Measurements from ENCODE around the gene RABL3. TPM values are rescaled to one million over a fixed set of nuclear protein-coding genes. Genes with fewer than 3 reads are reported as not detected.

RABL3 gene, protein sequence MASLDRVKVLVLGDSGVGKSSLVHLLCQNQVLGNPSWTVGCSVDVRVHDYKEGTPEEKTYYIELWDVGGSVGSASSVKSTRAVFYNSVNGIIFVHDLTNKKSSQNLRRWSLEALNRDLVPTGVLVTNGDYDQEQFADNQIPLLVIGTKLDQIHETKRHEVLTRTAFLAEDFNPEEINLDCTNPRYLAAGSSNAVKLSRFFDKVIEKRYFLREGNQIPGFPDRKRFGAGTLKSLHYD
- total RNA-seq = 7.8 and 16.0 TPM in 2 replicates

DNA sequence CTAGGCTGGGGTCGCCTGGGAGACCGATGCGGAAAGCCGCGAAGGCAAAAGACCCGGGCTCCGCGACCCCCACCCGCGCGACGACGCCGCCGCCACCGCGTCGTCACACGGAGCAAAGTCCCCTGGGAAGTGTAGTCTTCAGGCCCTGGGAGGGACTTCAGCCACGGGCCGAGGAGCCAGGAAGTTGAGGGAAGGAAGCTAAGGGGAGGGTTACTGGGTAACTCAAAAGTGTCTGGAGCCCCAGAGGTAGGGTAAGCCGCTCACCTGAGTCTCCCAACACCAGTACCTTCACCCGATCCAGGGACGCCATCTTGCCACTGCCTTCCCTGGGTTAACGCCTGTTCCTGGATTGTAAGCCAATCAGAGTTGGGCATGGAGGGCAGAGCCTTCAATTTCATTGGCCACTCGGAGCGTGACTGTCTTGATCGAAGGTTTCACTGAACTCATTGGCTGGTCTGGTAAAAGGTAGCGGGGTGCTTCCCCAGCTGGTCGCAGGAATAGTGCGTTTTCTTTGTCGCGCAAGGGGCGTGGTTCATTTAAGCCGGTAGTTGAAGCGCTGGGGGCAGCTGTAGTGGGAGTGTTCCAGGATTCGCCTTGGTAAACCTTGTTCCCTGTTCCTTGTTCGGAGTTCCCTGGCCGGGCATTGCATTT is at the start of gene RABL3, which contains the start of gene GTF2E1:
RABL3 (minus strand) TSS at position 319 of the 651 bp plus-strand sequence; CDS start at position 310, 9 bp downstream.
GTF2E1 (plus strand) TSS at position 547 of the 651 bp plus-strand sequence. CDS start 7,809 bp downstream, outside the sequence.

DNA sequence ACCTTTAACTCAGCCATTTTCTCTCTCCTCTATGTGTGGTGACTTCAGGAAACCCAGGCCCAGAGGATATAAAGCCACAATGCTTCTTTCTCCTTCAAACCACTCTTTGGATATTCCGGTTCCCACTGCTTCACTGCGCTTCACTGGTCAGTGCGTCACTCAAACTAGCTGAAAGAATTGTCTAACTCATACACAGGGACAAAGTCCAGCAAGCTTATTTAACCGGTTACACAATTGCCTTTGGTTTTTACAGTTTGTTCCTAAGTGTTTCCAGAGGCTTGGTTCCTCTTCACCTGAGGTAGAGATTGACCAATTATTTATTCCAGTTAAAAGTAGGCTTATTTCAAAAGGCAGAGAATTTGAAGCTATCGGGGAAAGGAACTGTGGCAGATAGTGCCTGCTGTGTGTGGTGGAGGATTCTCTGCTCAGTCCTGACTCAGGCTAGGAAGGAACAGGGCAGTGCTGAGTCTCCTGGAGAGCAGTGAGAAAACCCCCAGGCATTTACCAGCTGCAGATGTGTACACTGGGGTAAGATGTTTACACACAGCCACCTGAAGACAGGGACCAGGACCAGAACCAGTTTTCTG is 60.1 kb downstream of the RABL3 start, which contains the start of gene HGD:
HGD (minus strand) TSS at position 145 of the 587 bp plus-strand sequence; CDS start at position 17, 128 bp downstream.

Other genes starting within 250 kb of the RABL3 start
- 97.4 and 126 TPM in 2 replicates for gene NDUFB4, start 146.2 kb downstream of the RABL3 start, total RNA-seq
- 3.3 TPM in 1 of 2 replicates, not detected in the other for gene HGD, start 60.3 kb downstream of the RABL3 start, total RNA-seq
- gene GTF2E1, start 228 bp upstream of the RABL3 start, total RNA-seq = 8.2 and 12.7 TPM in 2 replicates
- 0.70 TPM in 1 of 2 replicates, not detected in the other for gene STXBP5L, start 165.7 kb upstream of the RABL3 start, total RNA-seq

All from pericardium fibroblast (primary cell).